GM12801 (cell line): ENCODE measurements around the gene RHBDD3.

Source experiments
- TF ChIP-seq, protein P1 (sequence below): IDR thresholded peaks from one replicate; pipeline ENCODE4 v1.5.1; 2011; ENCODE audit warnings: control low read depth; ENCODE audit not compliant: insufficient read length; ENCODE audit errors: extremely low read depth

Gene RHBDD3

GRCh38 chr22:29217827-29218757, 49.7 kb downstream of the RHBDD3 start:
- TF ChIP-seq, protein P1, sequence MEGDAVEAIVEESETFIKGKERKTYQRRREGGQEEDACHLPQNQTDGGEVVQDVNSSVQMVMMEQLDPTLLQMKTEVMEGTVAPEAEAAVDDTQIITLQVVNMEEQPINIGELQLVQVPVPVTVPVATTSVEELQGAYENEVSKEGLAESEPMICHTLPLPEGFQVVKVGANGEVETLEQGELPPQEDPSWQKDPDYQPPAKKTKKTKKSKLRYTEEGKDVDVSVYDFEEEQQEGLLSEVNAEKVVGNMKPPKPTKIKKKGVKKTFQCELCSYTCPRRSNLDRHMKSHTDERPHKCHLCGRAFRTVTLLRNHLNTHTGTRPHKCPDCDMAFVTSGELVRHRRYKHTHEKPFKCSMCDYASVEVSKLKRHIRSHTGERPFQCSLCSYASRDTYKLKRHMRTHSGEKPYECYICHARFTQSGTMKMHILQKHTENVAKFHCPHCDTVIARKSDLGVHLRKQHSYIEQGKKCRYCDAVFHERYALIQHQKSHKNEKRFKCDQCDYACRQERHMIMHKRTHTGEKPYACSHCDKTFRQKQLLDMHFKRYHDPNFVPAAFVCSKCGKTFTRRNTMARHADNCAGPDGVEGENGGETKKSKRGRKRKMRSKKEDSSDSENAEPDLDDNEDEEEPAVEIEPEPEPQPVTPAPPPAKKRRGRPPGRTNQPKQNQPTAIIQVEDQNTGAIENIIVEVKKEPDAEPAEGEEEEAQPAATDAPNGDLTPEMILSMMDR = no peak

DNA sequence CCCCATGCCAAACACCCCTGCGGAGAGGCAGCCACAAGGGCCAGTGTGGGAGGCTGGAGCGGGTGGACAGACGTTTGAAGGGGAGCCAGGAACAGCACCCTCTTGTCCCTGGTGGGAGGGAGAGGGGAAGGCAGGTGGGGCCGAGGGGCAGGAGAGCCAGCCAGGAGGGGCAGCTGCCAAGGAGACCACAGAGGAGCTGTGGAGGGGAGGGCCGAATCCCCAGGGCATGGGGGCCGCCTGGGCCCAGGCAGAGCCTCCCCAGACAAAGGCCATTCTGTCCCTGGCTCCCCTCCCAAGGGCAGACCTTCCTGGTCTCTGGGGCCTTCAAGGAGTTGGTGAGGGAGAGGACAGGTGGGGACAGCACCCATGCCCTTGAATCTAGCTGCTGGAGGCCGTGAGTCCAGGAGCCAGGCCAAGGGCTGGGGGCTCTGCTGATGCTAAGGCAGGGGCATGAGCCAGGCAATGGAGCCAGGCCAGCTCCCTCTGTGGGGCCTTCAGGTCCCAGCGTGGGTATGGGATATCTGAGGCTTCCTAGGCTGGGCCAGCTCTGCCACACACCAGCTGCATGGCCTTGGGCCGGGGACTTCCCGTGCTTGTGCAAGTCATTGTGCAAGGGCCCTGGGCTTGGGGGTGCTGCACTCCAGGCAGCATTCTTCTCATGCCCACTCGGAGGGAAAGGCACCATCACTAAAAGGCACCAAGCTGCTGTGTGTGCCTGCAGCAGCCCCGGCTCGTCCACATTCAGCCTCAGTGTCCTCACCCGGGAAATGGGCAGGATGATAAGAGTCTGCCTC, 50.7 kb downstream of the RHBDD3 start:
- TF ChIP-seq, protein P1 = no peak

DNA sequence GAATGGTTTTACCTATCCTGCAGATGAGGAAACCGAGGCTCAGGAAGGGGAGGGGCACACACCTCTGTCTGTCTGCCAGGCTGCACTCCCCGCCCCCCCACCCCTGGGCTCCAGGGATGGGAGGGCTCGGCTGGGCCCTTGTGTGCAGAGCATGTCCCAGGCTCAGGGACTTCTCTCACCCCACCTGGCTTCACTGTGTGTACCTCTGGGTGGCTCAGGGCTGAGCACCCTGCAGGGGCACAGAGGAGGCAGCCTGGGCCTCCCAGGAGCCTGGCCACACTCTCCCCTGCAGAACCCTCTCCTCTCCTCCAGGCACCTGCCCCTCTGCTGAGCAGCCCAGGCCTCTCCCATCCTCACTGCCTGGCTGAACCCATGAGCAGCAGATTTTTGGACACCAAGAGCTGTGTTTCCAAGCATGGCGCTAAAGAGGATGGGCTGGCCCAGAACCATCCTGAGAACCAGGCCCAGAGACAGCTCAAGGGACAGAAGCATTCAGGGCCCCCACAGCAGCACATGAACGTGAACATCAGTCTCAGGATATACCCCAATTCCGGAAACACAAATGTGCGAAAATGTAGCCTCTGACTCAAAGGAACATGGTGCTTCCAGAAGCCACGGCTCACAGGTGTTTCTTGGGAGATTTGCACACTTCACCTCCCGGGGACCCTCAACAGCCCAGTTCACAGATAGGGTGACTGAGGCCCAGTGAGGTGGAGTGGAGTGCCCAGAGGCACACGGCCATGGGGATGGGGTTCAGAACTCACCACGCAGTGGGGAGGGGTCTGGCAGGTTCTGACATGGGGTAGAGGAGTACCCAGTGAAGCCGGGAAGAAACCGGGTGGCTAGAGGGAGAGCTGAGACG, 51.5 kb downstream of the RHBDD3 start:
- TF ChIP-seq, protein P1 = no peak

DNA sequence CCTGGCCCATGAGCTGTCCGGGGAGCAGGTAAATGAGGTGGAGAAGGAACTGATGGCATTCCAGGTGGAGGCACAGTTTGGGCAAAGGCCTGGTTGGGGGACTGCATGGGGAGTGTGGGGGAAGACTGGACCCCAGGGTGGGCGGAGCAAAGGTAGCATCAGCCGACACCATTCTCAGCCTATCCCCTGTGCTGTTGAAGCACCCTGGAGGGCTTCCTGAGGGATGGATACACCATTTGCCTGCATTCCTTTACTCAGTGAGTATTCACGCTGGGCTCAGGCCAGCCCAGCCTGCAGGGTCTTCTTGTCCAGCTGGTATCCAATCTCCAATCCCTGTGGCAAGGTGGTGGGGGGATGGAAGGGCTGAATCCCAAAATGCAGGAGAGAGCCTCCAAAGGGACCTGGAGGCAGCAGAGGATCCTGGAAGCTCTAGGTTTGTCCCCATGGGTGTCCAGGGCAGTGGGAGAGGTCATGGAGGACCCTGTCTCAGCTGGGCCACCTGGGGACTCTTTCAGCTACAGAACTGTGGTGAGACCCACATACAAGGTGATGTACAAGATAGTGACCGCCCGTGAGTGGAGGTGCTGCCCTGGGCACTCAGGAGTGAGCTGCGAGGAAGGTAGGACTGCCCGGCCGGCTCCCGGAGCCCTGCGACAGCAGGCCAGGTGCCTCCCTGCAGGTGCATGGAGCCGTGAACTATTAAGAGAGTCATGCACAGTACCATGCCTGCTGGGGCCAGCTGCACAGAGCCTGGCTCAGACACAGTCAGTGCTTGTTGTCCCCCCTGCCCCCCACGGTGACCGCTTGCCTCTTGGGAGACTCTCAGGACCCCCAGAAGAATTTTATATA, 52.5 kb downstream of the RHBDD3 start:
- TF ChIP-seq, protein P1 = no peak

DNA sequence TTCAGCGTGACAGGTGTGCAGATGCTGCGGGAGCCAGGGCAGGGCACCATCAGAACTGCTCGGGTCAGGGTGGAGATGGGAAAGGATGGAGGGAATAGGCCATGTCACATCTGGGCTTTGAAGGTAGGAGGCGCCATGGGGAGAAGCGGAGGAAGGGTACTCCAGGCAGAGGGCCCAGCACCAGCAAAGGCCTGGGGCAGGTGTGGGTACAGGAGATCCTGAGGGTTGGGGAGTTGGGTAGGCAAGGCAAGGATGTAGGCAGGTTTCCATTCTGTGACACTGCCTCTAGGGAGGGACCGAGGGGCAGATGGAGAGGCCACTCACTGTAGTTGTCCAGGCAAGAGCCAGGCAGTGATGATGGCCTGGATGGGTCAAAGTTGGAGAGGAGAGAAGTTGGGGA, 53.5 kb downstream of the RHBDD3 start:
- TF ChIP-seq, protein P1 = no peak

- TF ChIP-seq, protein P1 = no peak
These were observed 54.3 kb downstream of the RHBDD3 start for GRCh38 chr22:29213493-29213892.
